Astrocyte of the hippocampus (primary cell): ENCODE data around the gene TAF1D.
A peak's percentile ranks its signal among the peaks of the same experiment; 100 is the strongest.

Source experiments
- DNase-seq: peaks from one replicate; pipeline ENCODE4 v3.0.0; 2011; ENCODE audit warnings: low read depth, low spot score

TAF1D gene

GRCh38 chr11:93747122-93747521 is 5.8 kb upstream of the TAF1D start:
- DNase-seq, result no peak

GRCh38 chr11:93746101-93746500 is 4.8 kb upstream of the TAF1D start:
- DNase-seq, result no peak

- peak; percentile 32 for DNase-seq
Observed at GRCh38 chr11:93745005-93745755, 3.9 kb upstream of the TAF1D start.

- DNase-seq, result no peak
Observed at GRCh38 chr11:93744669-93745004, 3.3 kb upstream of the TAF1D start.

- no peak for DNase-seq
Observed at GRCh38 chr11:93743291-93743690, 2.0 kb upstream of the TAF1D start.

GRCh38 chr11:93741882-93742226 is 559 bp upstream of the TAF1D start:
- no peak for DNase-seq

GRCh38 chr11:93740730-93741093 is 583 bp downstream of the TAF1D start:
- peak; percentile 77 for DNase-seq

- peak; percentile 59 for DNase-seq
Observed at GRCh38 chr11:93740031-93740729, 1.1 kb downstream of the TAF1D start.

- peak; percentile 30 for DNase-seq
Observed at GRCh38 chr11:93738647-93739081, 2.6 kb downstream of the TAF1D start.

- DNase-seq, result no peak
Observed at GRCh38 chr11:93737904-93738612, 3.2 kb downstream of the TAF1D start.

- DNase-seq, result no peak
Observed at GRCh38 chr11:93736129-93736528, 5.2 kb downstream of the TAF1D start.

GRCh38 chr11:93735627-93736026 is 5.7 kb downstream of the TAF1D start:
- DNase-seq, result no peak

- DNase-seq, result no peak
Observed at GRCh38 chr11:93734427-93735222, 6.7 kb downstream of the TAF1D start.

- no peak for DNase-seq
Observed at GRCh38 chr11:93733474-93733873, 7.8 kb downstream of the TAF1D start.

- DNase-seq, result no peak
Observed at GRCh38 chr11:93732237-93732892, 8.9 kb downstream of the TAF1D start.

GRCh38 chr11:93730108-93731107 is 10.9 kb downstream of the TAF1D start:
- DNase-seq, result no peak

- DNase-seq, result no peak
Observed at GRCh38 chr11:93729129-93729616, 12.1 kb downstream of the TAF1D start.

- DNase-seq, result no peak
Observed at GRCh38 chr11:93728792-93729128, 12.5 kb downstream of the TAF1D start.

- no peak for DNase-seq
Observed at GRCh38 chr11:93727985-93728791, 13.1 kb downstream of the TAF1D start.
